Right renal pelvis (tissue), 4 donors: ENCODE measurements around the gene AIFM2. TPM values are rescaled to one million over a fixed set of nuclear protein-coding genes. Genes with fewer than 3 reads are reported as not detected.
"Not testable (repeated sequence)": the region's sequence is repeated elsewhere in the genome, so short reads cannot be mapped to it uniquely, and the experiment has no call there.

Experiments used
- DNase-seq, 4 donors: peaks; one replicate each; pipeline ENCODE4 v3.0.0-alpha.2; 2013; ENCODE audit warnings: low read depth in 4 of 4, low spot score in 3 of 4, missing footprints in 1 of 4
- polyA plus RNA-seq, 4 donors: library from polyadenylated mRNA; unstranded; fragments of 120-200 nt; gene quantifications; one replicate each; pipeline ENCODE4 v1.2.1, GENCODE V29; 2013; ENCODE audit not compliant: insufficient read length in 4 of 4

AIFM2 gene
- polyA plus RNA-seq, 4 donors: 4.3 to 5.8 (median 5.2) TPM

DNA sequence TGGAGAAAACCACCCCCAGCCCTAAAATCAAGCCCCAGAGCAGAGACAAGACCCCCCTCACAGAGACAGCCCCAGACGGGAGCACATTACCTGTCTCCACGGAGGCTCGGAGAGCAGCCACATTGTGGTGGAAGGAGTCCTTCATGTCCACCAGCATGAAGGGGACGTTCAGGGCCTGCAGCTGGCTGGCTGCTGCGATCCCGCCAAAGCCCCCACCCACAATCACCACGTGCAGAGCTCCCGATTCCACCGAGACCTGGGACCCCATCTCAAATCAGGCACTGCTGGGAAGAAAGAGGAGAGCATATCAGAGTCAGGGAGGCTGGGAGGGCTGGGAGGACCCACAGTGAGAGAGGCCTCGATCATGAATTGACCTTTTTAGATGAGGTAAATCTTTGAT, 8.8 kb downstream of the AIFM2 start:
- DNase-seq: no peak

DNA sequence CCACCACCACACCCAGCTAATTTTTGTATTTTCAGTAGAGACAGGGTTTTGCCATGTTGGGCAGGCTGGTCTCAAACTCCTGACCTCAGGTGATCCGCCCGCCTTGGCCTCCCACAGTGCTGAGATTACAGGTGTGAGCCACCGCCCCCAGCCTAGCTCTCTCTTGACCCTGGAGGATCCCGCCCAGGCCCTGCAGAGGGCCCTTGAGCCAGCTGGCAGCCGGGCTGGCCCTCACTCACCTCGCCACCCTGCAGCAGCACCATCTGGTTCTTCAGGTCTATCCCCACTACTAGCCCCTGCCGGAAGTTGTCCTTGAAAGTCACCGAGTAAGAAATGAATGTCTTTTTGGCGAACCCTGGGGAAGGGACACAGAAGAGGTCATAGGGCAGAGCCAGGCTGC, 9.5 kb downstream of the AIFM2 start:
- not testable (repeated sequence) for DNase-seq

GRCh38 chr10:70122742-70123141, 9.9 kb downstream of the AIFM2 start:
- DNase-seq: no peak

DNA sequence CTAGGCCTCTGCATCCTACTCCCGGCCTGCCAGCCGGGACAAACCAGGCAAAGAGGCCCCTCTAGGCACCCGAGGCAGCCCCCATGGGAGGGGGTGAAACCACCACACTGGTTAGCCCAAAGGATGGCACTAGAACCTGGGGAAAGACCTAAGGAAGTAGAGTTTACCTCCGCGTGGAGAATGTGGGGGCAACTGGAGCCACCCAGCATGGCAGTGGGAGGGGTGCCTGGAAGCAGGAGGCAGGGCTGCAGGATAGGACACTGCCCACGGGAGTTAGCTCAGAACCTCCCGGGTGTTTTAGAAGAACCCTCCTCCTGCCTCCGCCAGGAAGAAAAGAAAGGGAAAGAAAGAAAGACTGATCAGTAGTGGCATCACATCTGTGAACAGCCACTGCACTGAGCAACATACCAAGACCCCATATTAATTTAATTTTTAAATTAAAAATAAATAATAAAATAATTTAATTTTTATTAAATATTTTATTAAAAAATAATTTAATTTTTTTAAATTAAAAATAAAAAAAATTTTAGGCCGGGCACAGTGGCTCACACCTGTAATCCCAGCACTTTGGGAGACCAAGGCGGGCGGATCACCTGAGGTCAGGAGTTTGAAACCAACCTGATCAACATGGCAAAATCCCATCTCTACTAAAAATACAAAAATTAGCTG, 11.2 kb downstream of the AIFM2 start:
- no peak for DNase-seq

DNA sequence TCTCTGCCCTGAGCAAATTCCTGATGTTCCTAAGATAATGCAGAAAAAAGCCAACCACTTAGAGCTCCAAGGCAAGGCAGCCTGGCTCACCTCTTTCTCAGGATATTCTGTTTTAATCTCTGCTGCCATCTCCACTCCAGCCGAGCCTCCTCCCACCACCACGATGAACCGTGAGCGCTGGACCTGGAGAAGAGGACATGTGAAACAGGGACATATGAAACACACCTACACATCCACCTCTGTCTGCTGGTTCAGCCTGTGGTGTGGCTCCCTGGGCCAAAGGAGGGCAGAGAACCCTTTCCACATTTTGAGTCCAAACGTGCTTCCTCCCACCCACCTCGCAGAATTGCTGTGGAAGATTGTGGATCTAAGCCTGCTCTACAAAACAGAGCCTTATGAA, 12.2 kb downstream of the AIFM2 start:
- no peak for DNase-seq

DNA sequence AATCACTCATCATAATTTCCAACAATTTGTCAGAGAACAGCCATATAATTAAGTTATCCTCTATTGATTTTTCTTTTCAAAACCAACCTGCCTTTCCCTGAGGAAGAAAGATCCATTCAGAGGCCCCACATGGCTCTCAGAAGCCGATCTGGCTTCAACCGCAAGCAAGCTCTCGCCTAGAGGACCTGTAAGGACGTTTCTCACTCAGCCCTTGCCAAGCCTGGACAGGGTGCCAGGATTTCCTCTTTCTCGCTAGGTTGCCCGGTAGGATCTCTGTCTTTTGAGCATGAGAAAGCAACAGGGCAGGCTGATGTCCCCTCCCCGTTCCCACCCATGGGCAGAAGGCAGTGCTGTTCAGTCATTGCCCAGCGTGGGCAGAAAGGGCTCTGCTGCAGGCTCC, 13.0 kb downstream of the AIFM2 start:
- DNase-seq: no peak

DNA sequence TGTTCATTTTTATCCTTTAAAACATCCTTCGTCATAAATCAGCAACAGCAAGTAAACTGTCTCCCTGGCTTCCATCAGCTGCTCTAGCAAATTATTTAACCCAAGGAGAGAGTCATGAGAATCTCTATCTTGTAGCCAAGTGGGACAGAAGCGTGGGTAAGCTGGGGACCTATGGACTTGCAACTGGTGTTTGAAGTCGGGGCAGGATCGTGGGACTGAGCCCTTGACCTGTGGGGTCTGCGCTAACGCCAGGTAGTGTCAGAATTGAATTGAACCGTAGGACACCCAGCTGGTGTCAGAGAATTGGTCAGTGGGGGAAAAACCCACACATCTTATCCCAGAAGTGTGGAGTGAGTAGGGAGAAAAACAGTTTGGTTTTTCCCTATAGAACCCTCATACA, 13.4 kb downstream of the AIFM2 start:
- DNase-seq: no peak

- no peak for DNase-seq
Measured at GRCh38 chr10:70118196-70118595, 14.4 kb downstream of the AIFM2 start.

- no peak for DNase-seq
Measured at GRCh38 chr10:70117646-70118045, 15.0 kb downstream of the AIFM2 start.

DNA sequence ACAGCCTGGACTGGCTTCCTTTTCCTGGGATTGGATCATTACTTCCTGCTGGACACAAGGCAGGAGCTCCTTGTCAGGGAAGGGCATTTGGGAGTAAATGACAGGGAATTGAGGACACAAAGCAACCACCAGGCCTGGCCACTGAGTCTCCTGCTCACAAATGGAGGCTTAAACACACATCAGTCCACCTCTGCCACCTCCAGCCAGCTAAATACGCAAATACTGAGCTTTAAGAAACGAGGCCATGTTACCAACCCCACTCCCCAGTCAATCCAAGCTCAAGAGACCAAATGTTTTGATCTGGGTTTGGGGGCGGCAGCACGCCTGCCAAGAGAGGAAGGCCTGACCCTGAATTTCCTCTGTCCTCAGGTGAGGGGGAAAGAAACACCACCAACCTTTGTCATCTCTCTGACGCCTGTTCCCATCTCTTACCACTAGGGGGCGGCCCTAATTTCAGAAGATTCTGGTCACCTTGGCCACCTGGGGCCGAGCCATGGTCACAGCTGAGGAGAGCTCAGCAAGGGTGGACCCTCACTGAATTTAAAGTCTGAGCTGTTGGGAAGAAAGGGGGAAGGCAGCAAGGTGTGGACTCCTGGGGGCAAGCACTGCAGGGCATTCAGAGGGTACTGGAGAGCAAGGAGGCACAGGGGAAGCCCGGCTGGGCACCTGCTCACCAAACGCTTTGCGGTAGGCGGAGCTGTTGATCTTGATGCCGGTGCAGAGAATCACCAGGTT, 16.5 kb downstream of the AIFM2 start:
- no peak for DNase-seq

DNA sequence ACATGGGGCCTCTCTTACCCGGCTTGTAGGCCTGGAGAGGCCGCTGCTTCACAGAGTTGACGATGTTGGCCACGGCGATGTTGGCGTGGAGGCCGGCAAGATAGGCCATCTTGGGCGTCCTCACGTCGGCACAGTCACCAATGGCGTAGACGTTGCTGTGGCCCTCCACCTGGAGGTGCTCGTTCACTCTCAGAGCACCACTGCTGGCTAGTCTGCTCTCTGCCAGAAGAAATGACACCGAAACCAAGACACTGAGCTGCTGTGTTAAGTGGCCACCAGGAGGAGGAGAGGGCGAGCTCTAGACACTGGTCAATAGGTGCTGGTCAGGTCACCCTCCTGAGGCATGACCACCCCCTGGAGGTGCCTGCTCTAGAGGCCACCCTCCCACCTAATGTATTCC, 17.7 kb downstream of the AIFM2 start:
- DNase-seq: no peak

- no peak for DNase-seq
Measured at GRCh38 chr10:70112071-70112470, 20.6 kb downstream of the AIFM2 start.

DNA sequence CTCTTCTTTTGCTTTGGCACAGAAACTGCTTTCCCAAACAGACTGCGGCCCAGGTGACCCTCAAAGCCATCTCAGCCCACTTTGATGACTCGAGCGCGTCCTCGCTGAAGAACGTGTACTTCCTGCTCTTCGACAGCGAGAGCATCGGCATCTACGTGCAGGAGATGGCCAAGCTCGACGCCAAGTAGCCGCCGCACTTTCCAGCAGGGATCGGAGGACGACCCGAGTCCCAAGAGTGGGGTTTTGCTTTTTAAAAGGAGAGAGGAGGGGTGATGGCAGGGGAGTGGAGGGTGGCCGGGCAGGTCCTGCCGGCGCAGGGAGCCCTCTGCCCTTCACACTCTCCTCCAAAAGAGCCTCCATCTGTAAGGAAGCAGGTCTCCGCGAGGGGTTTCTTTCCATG, 21.1 kb downstream of the AIFM2 start:
- no peak for DNase-seq

GRCh38 chr10:70109064-70109729, 23.4 kb downstream of the AIFM2 start:
- DNase-seq: no peak

- no peak for DNase-seq
Measured at GRCh38 chr10:70106958-70107791, 25.4 kb downstream of the AIFM2 start.

DNA sequence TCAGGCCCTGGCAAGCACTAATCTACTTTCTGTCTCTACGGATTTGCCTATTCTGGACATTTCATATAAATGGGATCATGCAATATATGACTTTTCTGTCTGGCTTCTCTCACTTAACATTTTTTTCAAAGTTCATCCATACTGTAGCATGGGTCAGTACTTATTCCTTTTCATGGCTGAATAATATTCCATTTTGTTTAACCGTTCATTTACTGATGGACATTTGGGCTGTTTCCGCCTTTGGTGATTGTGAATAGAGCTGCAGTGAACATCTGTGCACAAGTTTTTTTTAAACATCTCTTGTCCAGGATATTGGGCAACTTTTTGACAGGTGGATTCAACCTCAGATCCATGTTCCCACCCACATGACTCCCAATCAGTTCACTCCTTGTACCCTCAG, 31.0 kb downstream of the AIFM2 start:
- no peak for DNase-seq

- not testable (repeated sequence) for DNase-seq
Measured at GRCh38 chr10:70101068-70101562, 31.5 kb downstream of the AIFM2 start.

DNA sequence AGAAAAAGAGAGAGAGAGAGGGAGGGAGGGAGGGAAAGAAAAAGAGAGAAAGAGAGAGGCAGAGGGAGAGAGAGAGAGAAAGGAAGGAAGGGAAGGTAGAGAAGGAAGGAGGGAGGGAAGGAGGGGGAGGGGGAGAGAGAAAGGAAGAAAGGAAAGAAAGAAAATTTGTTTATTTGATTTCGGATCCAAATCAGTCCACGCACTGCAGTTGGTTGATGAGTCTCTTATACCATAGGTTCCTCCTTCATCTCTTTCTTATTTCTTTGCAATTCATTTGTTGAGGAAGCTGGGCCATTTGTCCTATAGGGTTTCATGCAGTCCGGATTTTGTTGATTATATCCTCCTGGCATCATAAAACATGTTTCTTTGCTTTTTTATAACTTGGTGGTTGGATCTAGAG, 34.4 kb downstream of the AIFM2 start:
- no peak for DNase-seq

DNA sequence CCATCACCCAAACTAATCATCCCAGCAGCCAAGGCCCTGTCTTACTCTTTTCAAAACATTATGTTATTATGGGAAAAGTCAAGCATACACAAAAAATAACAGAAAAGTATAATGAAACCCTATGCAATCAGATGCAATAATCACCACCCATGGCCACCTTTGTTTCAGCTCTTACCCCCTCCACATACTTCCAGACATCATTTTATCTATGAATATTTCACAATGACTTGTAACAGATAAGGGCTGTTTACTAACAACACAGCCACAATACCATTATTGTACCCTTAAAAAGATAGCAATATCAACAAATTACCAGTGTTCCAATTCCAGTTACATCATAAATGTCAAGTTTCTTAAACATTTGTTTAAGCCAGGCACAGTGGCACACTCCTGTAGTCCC, 35.2 kb downstream of the AIFM2 start:
- DNase-seq: no peak

DNA sequence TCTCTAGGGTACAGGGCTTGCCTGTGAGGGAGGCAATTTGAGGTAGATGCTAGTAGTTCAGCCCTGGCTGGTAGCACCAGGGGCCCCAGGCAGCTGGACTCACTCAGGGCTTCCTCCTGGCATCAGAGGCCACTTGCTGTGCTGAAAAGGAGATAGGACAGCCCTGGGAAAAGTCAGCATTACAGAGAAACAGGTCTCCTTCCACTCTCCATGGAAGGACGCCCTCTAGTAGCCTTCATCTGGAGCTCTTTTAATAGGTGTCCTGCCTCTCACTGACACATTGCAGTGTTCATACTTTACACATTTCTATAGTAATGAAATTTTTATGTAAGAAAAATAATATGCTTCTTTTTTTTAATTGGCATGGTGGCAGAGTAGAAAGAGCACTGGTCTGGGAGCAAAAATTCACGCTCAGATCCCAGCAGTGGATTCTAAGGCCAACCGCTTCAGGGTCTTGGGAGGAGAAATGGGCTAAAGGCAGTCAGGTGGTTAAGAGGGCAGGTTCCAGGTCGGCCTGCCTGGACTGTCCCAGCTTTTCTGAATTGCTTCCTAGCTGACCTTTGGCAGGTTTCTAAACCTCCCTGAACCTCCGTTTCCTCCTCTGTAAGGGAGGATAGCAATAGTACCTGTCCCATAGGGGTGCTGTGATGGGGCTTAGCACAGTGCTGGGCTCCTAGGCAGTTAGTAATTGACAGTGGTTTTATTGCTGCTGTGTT, 35.8 kb downstream of the AIFM2 start:
- no peak for DNase-seq
